Hepatocyte (in vitro differentiated cells): ENCODE measurements around the gene ACACB.

Source experiments
- EZH2 ChIP-seq: fragments of 200-600 bp; sonication (generic); IDR thresholded peaks from 2 replicates; pipeline ENCODE4 v1.6.1; 2016; ENCODE audit warnings: antibody characterized with exemption, mild to moderate bottlenecking, borderline replicate concordance
- EZH2phosphoT487 ChIP-seq: fragments of 200-600 bp; sonication (generic); IDR thresholded peaks from one replicate; pipeline ENCODE4 v1.6.1; 2018; ENCODE audit warnings: antibody characterized with exemption, mild to moderate bottlenecking, low read depth, moderate library complexity; ENCODE audit not compliant: unreplicated experiment, severe bottlenecking
- TF ChIP-seq, protein P1 (sequence below): fragments of 200-600 bp; sonication (generic); IDR thresholded peaks from 2 replicates; pipeline ENCODE4 v1.5.1; 2016; ENCODE audit warnings: antibody characterized with exemption, mild to moderate bottlenecking; ENCODE audit not compliant: poor library complexity

DNA sequence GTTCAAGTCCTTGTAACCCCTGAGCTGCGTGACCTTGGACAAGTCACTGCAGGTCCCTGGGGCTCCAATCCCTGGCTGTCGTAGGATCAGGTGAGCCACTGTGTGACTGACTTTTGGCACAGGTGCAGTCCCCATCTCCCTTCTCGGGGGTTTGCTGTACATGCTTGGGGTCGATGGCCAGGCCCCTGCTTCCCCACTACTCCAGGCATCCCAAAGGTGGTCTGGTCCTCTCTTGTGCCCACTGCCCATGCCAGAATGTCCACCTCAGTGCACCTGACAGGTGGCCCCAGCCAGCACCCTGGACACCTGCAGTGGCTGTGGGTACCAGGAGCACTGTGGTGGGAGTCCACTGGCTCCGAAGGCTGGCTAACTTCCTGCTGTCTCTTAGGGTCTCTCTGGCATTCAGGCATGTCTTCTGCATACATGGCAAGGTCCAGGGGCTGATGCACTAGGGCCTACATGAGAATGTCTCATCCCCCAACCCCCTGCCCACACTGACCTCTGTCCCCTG is 178.0 kb downstream of the ACACB start:
- TF ChIP-seq, protein P1, sequence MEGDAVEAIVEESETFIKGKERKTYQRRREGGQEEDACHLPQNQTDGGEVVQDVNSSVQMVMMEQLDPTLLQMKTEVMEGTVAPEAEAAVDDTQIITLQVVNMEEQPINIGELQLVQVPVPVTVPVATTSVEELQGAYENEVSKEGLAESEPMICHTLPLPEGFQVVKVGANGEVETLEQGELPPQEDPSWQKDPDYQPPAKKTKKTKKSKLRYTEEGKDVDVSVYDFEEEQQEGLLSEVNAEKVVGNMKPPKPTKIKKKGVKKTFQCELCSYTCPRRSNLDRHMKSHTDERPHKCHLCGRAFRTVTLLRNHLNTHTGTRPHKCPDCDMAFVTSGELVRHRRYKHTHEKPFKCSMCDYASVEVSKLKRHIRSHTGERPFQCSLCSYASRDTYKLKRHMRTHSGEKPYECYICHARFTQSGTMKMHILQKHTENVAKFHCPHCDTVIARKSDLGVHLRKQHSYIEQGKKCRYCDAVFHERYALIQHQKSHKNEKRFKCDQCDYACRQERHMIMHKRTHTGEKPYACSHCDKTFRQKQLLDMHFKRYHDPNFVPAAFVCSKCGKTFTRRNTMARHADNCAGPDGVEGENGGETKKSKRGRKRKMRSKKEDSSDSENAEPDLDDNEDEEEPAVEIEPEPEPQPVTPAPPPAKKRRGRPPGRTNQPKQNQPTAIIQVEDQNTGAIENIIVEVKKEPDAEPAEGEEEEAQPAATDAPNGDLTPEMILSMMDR, result no peak
- no peak for TF ChIP-seq EZH2
- TF ChIP-seq EZH2phosphoT487, result no peak
